HepG2 (cell line): ENCODE measurements around the gene SIGLEC10. TPM values are rescaled to one million over a fixed set of nuclear protein-coding genes. Genes with fewer than 3 reads are reported as not detected.

Experiments used
- ATAC-seq: fragments of 200-7000 bp; cut with Tn5 transposase; 3 replicates; pipeline ENCODE4 v1.9.1; 2020; ENCODE audit warnings: mild to moderate bottlenecking, moderate library complexity
- BruUV-seq: library from RNA; stranded (reverse); fragments of 400-500 nt; replicated peaks from 2 replicates; lab custom pipeline; 2021; lab: Mats Ljungman, UMichigan
- CTCF ChIA-PET: fragments of 300-600 bp; formaldehyde crosslinking; extraction: SDS; loops from one replicate; lab custom pipeline; 2021; ENCODE audit warnings: low total read pairs, inconsistent platforms, low intra/inter-chr PET ratio; lab: Yijun Ruan, JAX
- POLR2A ChIA-PET: fragments of 350-600 bp; sonication (Branson Sonifier 250); formaldehyde crosslinking; loops from one replicate; lab custom pipeline; 2020; ENCODE audit warnings: antibody characterized with exemption, inconsistent platforms; lab: Yijun Ruan, JAX
- DNase-seq: peaks from one replicate; pipeline ENCODE4 v3.0.0-alpha.2; 2015; ENCODE audit warnings: low spot score
- FAIRE-seq: peaks from 3 replicates; lab custom pipeline; 2011; peaks lifted over from hg19 to GRCh38; lab: Jason Lieb, UNC
- H2AFZ ChIP-seq: one replicate; pipeline ENCODE4 v1.6.1; 2011; ENCODE audit warnings: low read length, inconsistent platforms
- H3K27ac ChIP-seq: fragments of 300-600 bp; 3 replicates; pipeline ENCODE4 v1.8.0; 2011; ENCODE audit warnings: mixed run types, mild to moderate bottlenecking, mixed read lengths, low read length, inconsistent platforms; ENCODE audit not compliant: insufficient read depth; ENCODE audit errors: extremely low read length
- H3K27me3 ChIP-seq, 2 experiments: fragments of 200-600 bp in 1 of 2; 2 replicates in 1 of 2; 3 replicates in 1 of 2; pipeline versions ENCODE4 v1.6.0 to v1.8.0; 2011; ENCODE audit warnings: low read length in 2 of 2, mild to moderate bottlenecking in 2 of 2, moderate library complexity in 2 of 2, inconsistent platforms in 1 of 2; ENCODE audit not compliant: insufficient read depth in 2 of 2, control insufficient read depth in 1 of 2
- H3K36me3 ChIP-seq, 2 experiments: fragments of 200-600 bp in 1 of 2; replicated peaks in 1 of 2; 2 replicates in 1 of 2; 3 replicates in 1 of 2; pipeline versions ENCODE4 v1.5.1 to v1.8.0; 2011; ENCODE audit warnings: low read length in 2 of 2, inconsistent platforms in 1 of 2; ENCODE audit not compliant: insufficient read depth in 2 of 2, control insufficient read depth in 1 of 2
- H3K4me1 ChIP-seq: 2 replicates; pipeline ENCODE4 v1.5.1; 2012; ENCODE audit warnings: low read length, inconsistent platforms; ENCODE audit not compliant: insufficient read depth
- H3K4me2 ChIP-seq: 2 replicates; pipeline ENCODE4 v1.6.0; 2011; ENCODE audit warnings: low read depth, low read length, inconsistent platforms
- H3K4me3 ChIP-seq, 3 experiments: fragments of 200-600 bp in 1 of 3; sonication (generic), shearing (Covaris generic) in 1 of 3; replicated peaks in 1 of 3; 2 replicates each; pipeline ENCODE4 v1.5.1; 2011 to 2016; ENCODE audit warnings: low read length in 3 of 3, inconsistent platforms in 2 of 3, low read depth in 2 of 3, mild to moderate bottlenecking in 2 of 3, control low read depth in 1 of 3, mixed read lengths in 1 of 3; ENCODE audit not compliant: insufficient read depth in 1 of 3
- H3K79me2 ChIP-seq: one replicate; pipeline ENCODE4 v1.6.1; 2011; ENCODE audit warnings: low read length, inconsistent platforms; ENCODE audit not compliant: insufficient read depth
- H3K9ac ChIP-seq: 2 replicates; pipeline ENCODE4 v1.6.0; 2011; ENCODE audit warnings: mild to moderate bottlenecking, low read depth, low read length, inconsistent platforms; ENCODE audit not compliant: insufficient read depth
- H3K9me3 ChIP-seq: 2 replicates; pipeline ENCODE4 v1.5.1; 2012; ENCODE audit warnings: mild to moderate bottlenecking, low read length
- H4K20me1 ChIP-seq: 2 replicates; pipeline ENCODE4 v1.6.0; 2011; ENCODE audit warnings: inconsistent platforms, mild to moderate bottlenecking, low read length, moderate library complexity; ENCODE audit not compliant: insufficient read depth
- IRX3 ChIP-seq: sonication (generic); formaldehyde crosslinking; IDR thresholded peaks from 2 replicates; pipeline ENCODE4 v1.8.1; 2023; ENCODE audit warnings: mild to moderate bottlenecking, low read depth, missing genetic modification reagents, borderline replicate concordance
- MAZ ChIP-seq, 2 experiments: sonication (generic) in 1 of 2; formaldehyde crosslinking in 1 of 2; IDR thresholded peaks; 2 replicates each; pipeline versions ENCODE4 v1.5.0 to v1.6.1; 2012 to 2020; ENCODE audit warnings: low read depth in 2 of 2, mild to moderate bottlenecking in 2 of 2, borderline replicate concordance in 1 of 2, improper control_type of control experiment in 1 of 2, low read length in 1 of 2, missing genetic modification reagents in 1 of 2, moderate library complexity in 1 of 2
- ZNF629 ChIP-seq: sonication (generic); formaldehyde crosslinking; conservative IDR thresholded peaks from 2 replicates; pipeline ENCODE4 v1.5.0; 2020; ENCODE audit warnings: missing genetic modification reagents
- WGBS: methylation state at CpG from one replicate; pipeline ENCODE4 v1.1.6; 2017; ENCODE audit warnings: low lambda C conversion rate; 5-methylcytosine and 5-hydroxymethylcytosine counted together
- in situ Hi-C: cut with HindIII; loops from 2 replicates; pipeline ENCODE4 v1.10.0; 2017; ENCODE audit warnings: low pct_unique_long_range_greater_than_20kb; ENCODE audit not compliant: extremely low pct_ligation_motif_present
- intact Hi-C: fragments of 100-400 bp; cut with micrococcal nuclease; formaldehyde crosslinking; loops from one replicate; pipeline ENCODE4 v1.10.0; 2022; ENCODE audit not compliant: unreplicated experiment
- polyA plus RNA-seq, 8 experiments: library from polyadenylated mRNA; depleted of rRNA in 3 of 8; stranded (reverse) in 7 of 8; unstranded in 1 of 8; fragments of >200 nt; fragmentation: Illumina TruSeq in 4 of 8; extraction: Trizol in 4 of 8; gene quantifications; 2 replicates each; pipeline versions ENCODE4 v1.2.1 to v1.2.3, GENCODE V29; 2011 to 2016; ENCODE audit warnings: low read depth in 4 of 8, missing spikeins in 1 of 8, mixed read lengths in 1 of 8; ENCODE audit not compliant: insufficient read depth in 1 of 8
- total RNA-seq, 5 experiments: library from RNA; depleted of rRNA; stranded (reverse); fragments of >200 nt; fragmentation: Illumina TruSeq; extraction: Trizol; gene quantifications; 2 replicates each; pipeline ENCODE4 v1.2.3, GENCODE V29; 2016; ENCODE audit warnings: low read depth in 1 of 5

Gene SIGLEC10
- total and polyA plus RNA-seq, 2 of the 13 experiments (the other 11 are each of a cell fraction or from before 2014, with no cell fraction given), result not detected

- H4K20me1 ChIP-seq, result no peaks in the 10 kb centered on the region
- no TSS peak for BruUV-seq
- in situ Hi-C loops, result no loop called here
- no peaks in the 10 kb centered on the region for H3K36me3 ChIP-seq
- DNase-seq (no peak), ATAC-seq (no peak), FAIRE-seq (no peak)
- H3K4me1 ChIP-seq, result peaks cover 59% of the 10 kb centered on the region
- H3K27me3 ChIP-seq, result no peaks in the 10 kb centered on the region
- no peak overlapping the region for H3K9ac ChIP-seq
- H3K4me2 ChIP-seq, result no peak overlapping the region
- no peaks in the 10 kb centered on the region for H3K9me3 ChIP-seq
- H3K4me3 ChIP-seq, result no peak overlapping the region
- TF ChIP-seq MAZ (IDR thresholded peaks at IDR 0.05; ENCODE audit: borderline replicate concordance, low read depth, low read length), result no peak
- TF ChIP-seq MAZ (CRISPR knock-in tag; IDR thresholded peaks at IDR 0.05; ENCODE audit: low read depth), result no peak
- ChIA-PET POLR2A (interaction anchor here (2.6 to 3.3 kb wide), 2 partner anchors 25 to 27 kb away, joined by 27 to 29 read pairs; partner anchors contain the start of gene ETFB), CTCF (interaction anchor here (2.3 kb wide), 1 partner anchor 54 kb away, joined by 9 read pairs; no protein-coding TSS in a partner anchor)
- no peak overlapping the region for H2AFZ ChIP-seq
- intact Hi-C loops, result no loop called here
- H3K79me2 ChIP-seq, result no peaks in the 10 kb centered on the region
- WGBS, result 93% methylated on average over 1 of the region's 1 CpG
- H3K27ac ChIP-seq, result no peak overlapping the region
Observed at GRCh38 chr19:51392701-51393100, 24.7 kb downstream of the SIGLEC10 start.

- Histone ChIP-seq H3K27me3 (no peaks in the 10 kb centered on the region), H4K20me1 (no peaks in the 10 kb centered on the region), H3K9ac (no peak overlapping the region), H3K27ac (no peak overlapping the region), H3K4me2 (0 out of 2 replicates have a peak overlapping the region, but pooled peaks have one; percentile 12), H2AFZ (no peak overlapping the region), H3K9me3 (no peaks in the 10 kb centered on the region), H3K36me3 (no peaks in the 10 kb centered on the region), H3K4me1 (peaks cover 64% of the 10 kb centered on the region), H3K79me2 (no peaks in the 10 kb centered on the region), H3K4me3 (no peak overlapping the region)
- 85% methylated on average over 8 of the region's 8 CpGs for WGBS
- BruUV-seq, result no TSS peak
- FAIRE-seq, result no peak
- ChIA-PET CTCF (no interaction called here), POLR2A (interaction anchor here (4.1 kb wide), 1 partner anchor 25 kb away, joined by 28 read pairs; the partner anchor contains the start of gene ETFB)
- intact Hi-C loops, result no loop called here
- no peak for ATAC-seq
- DNase-seq, result no peak
- in situ Hi-C loops, result no loop called here
- TF ChIP-seq IRX3 (CRISPR knock-in tag) (no peak), ZNF629 (CRISPR knock-in tag) (peak; percentile 72)
Observed at GRCh38 chr19:51391073-51391611, 26.3 kb downstream of the SIGLEC10 start.
